GM23338 (cell line): ENCODE results near the gene PDE4B.

Source experiments
- EZH2 ChIP-seq: fragments of 200-600 bp; sonication (generic); IDR thresholded peaks from one replicate; pipeline ENCODE4 v1.8.0; 2017; ENCODE audit warnings: antibody characterized with exemption, mild to moderate bottlenecking, low read depth; ENCODE audit not compliant: unreplicated experiment
- POLR2AphosphoS5 ChIP-seq: IDR thresholded peaks from 2 replicates; pipeline ENCODE4 v1.6.1; 2016; ENCODE audit warnings: antibody characterized with exemption, low read depth
- TF ChIP-seq, protein P1 (sequence below), 2 experiments: fragments of 200-600 bp in 1 of 2; sonication (generic) in 1 of 2; conservative IDR thresholded peaks; 2 replicates each; pipeline versions ENCODE4 v1.5.1 to v1.6.1; 2016 to 2017; ENCODE audit warnings: antibody characterized with exemption in 2 of 2, low read depth in 2 of 2, mild to moderate bottlenecking in 2 of 2, moderate library complexity in 1 of 2

DNA sequence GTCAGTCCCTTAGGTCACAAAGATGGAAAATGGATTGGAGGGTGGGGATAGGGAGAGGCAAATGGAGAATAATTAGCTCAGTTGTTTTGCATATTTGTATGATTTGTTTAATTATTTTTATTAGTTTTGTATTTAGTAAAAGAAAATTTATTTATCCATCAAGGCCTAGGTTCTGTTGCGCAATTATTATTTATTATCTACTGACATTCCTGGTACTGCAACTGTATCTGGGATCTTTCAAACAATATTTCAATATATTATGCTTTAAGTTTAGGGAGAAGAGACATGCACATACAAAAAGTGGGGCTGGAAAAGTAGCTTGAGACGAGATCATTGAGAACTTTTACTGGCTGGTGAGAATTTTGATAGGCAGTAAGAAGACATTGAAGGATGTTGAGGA is 424.9 kb downstream of the PDE4B start:
- TF ChIP-seq POLR2AphosphoS5, result no peak
- TF ChIP-seq, protein P1, sequence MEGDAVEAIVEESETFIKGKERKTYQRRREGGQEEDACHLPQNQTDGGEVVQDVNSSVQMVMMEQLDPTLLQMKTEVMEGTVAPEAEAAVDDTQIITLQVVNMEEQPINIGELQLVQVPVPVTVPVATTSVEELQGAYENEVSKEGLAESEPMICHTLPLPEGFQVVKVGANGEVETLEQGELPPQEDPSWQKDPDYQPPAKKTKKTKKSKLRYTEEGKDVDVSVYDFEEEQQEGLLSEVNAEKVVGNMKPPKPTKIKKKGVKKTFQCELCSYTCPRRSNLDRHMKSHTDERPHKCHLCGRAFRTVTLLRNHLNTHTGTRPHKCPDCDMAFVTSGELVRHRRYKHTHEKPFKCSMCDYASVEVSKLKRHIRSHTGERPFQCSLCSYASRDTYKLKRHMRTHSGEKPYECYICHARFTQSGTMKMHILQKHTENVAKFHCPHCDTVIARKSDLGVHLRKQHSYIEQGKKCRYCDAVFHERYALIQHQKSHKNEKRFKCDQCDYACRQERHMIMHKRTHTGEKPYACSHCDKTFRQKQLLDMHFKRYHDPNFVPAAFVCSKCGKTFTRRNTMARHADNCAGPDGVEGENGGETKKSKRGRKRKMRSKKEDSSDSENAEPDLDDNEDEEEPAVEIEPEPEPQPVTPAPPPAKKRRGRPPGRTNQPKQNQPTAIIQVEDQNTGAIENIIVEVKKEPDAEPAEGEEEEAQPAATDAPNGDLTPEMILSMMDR (conservative IDR thresholded peaks at IDR 0.05; ENCODE audit: low read depth in 2 of 2), result no peak
- TF ChIP-seq EZH2, result no peak
